WTC11 (cell line): ENCODE measurements around the gene PPM1E. TPM values are rescaled to one million over a fixed set of nuclear protein-coding genes. Genes with fewer than 3 reads are reported as not detected.
"Not testable (repeated sequence)": the region's sequence is repeated elsewhere in the genome, so short reads cannot be mapped to it uniquely, and the experiment has no call there.

Experiments used
- ATAC-seq: fragments of 200-7000 bp; cut with Tn5 transposase; 2 replicates; pipeline ENCODE4 v1.10.0; 2021; ENCODE audit warnings: mild to moderate bottlenecking, moderate library complexity
- CTCF ChIA-PET: fragments of 300-600 bp; sonication (Branson Sonifier 250); formaldehyde crosslinking; loops from one replicate; lab custom pipeline; 2021; ENCODE audit warnings: antibody characterized with exemption; lab: Charles Lee
- POLR2A ChIA-PET: fragments of 350-600 bp; sonication (Branson Sonifier 250); formaldehyde crosslinking; loops from one replicate; lab custom pipeline; 2021; ENCODE audit warnings: antibody characterized with exemption; lab: Charles Lee
- DNase-seq: peaks from one replicate; pipeline ENCODE4 v3.0.0; 2021; ENCODE audit warnings: low spot score
- H3K27ac Mint-ChIP-seq: 2 replicates; pipeline ENCODE4 v1.8.0; 2021; ENCODE audit warnings: mixed read lengths
- H3K27me3 Mint-ChIP-seq: 2 replicates; pipeline ENCODE4 v1.8.0; 2021; ENCODE audit warnings: low read depth, mild to moderate bottlenecking, moderate library complexity, mixed read lengths
- H3K36me3 Mint-ChIP-seq: 2 replicates; pipeline ENCODE4 v1.8.0; 2021; ENCODE audit warnings: mixed read lengths
- H3K4me1 Mint-ChIP-seq: 2 replicates; pipeline ENCODE4 v1.8.0; 2022; ENCODE audit warnings: mixed read lengths
- H3K4me3 Mint-ChIP-seq: 2 replicates; pipeline ENCODE4 v1.8.0; 2021; ENCODE audit warnings: mild to moderate bottlenecking, moderate library complexity, mixed read lengths
- H3K9me3 Mint-ChIP-seq: 2 replicates; pipeline ENCODE4 v1.8.0; 2021; ENCODE audit warnings: mixed read lengths
- ATF1 ChIP-seq: sonication (generic); formaldehyde crosslinking; IDR thresholded peaks from 2 replicates; pipeline ENCODE4 v1.8.1; 2023; ENCODE audit warnings: mild to moderate bottlenecking, moderate library complexity, missing genetic modification reagents
- CREM ChIP-seq: sonication (generic); formaldehyde crosslinking; IDR thresholded peaks from 2 replicates; pipeline ENCODE4 v1.8.1; 2022; ENCODE audit warnings: mild to moderate bottlenecking, missing genetic modification reagents, moderate library complexity
- E2F1 ChIP-seq: sonication (generic); formaldehyde crosslinking; IDR thresholded peaks from 2 replicates; pipeline ENCODE4 v1.8.0; 2022; ENCODE audit warnings: mild to moderate bottlenecking, missing genetic modification reagents
- ELF4 ChIP-seq: sonication (generic); formaldehyde crosslinking; IDR thresholded peaks from 2 replicates; pipeline ENCODE4 v1.8.1; 2022; ENCODE audit warnings: low read depth, mild to moderate bottlenecking, moderate library complexity, missing genetic modification reagents
- GRHL2 ChIP-seq: fragments of 250-450 bp; sonication (Bioruptor Pico); IDR thresholded peaks from 2 replicates; pipeline ENCODE4 v1.8.0; 2022; ENCODE audit warnings: mild to moderate bottlenecking, moderate library complexity; ENCODE audit not compliant: insufficient replicate concordance, severe bottlenecking
- JUN ChIP-seq: sonication (generic); formaldehyde crosslinking; IDR thresholded peaks from 2 replicates; pipeline ENCODE4 v1.8.0; 2023; ENCODE audit warnings: mild to moderate bottlenecking, missing genetic modification reagents
- MAX ChIP-seq: sonication (generic); formaldehyde crosslinking; IDR thresholded peaks from 2 replicates; pipeline ENCODE4 v1.8.0; 2022; ENCODE audit warnings: mild to moderate bottlenecking, missing genetic modification reagents
- NR2C2 ChIP-seq: sonication (generic); formaldehyde crosslinking; IDR thresholded peaks from 2 replicates; pipeline ENCODE4 v1.8.0; 2022; ENCODE audit warnings: mild to moderate bottlenecking, missing genetic modification reagents
- RELA ChIP-seq: sonication (generic); formaldehyde crosslinking; IDR thresholded peaks from 2 replicates; pipeline ENCODE4 v1.8.1; 2022; ENCODE audit warnings: missing genetic modification reagents, mild to moderate bottlenecking, borderline replicate concordance
- SOX15 ChIP-seq: fragments of 250-450 bp; sonication (Bioruptor Pico); IDR thresholded peaks from 2 replicates; pipeline ENCODE4 v1.9.0; 2021; ENCODE audit warnings: mild to moderate bottlenecking
- TEAD1 ChIP-seq: sonication (generic); formaldehyde crosslinking; IDR thresholded peaks from 2 replicates; pipeline ENCODE4 v1.8.0; 2022; ENCODE audit warnings: mild to moderate bottlenecking, missing genetic modification reagents
- ZBTB21 ChIP-seq: sonication (generic); formaldehyde crosslinking; IDR thresholded peaks from 2 replicates; pipeline ENCODE4 v1.8.1; 2023; ENCODE audit warnings: mild to moderate bottlenecking, missing genetic modification reagents, borderline replicate concordance
- ZNF263 ChIP-seq: sonication (generic); formaldehyde crosslinking; IDR thresholded peaks from 2 replicates; pipeline ENCODE4 v1.8.1; 2022; ENCODE audit warnings: low read depth, mild to moderate bottlenecking, moderate library complexity, missing genetic modification reagents
- ZNF281 ChIP-seq: sonication (generic); formaldehyde crosslinking; IDR thresholded peaks from 2 replicates; pipeline ENCODE4 v1.8.0; 2023; ENCODE audit warnings: mild to moderate bottlenecking, missing genetic modification reagents
- total RNA-seq: library from RNA; stranded (reverse); gene quantifications from 3 replicates; pipeline ENCODE4 v1.2.3, GENCODE V29; 2021
- TF ChIP-seq, protein P1 (sequence below): sonication (generic); formaldehyde crosslinking; conservative IDR thresholded peaks from 2 replicates; pipeline ENCODE4 v1.8.1; 2022; ENCODE audit warnings: mild to moderate bottlenecking, missing genetic modification reagents
- TF ChIP-seq, protein P2 (sequence below): sonication (generic); formaldehyde crosslinking; IDR thresholded peaks from 2 replicates; pipeline ENCODE4 v1.8.0; 2023; ENCODE audit warnings: missing genetic modification reagents, mild to moderate bottlenecking, borderline replicate concordance
- TF ChIP-seq, protein P3 (sequence below): fragments of 250-450 bp; sonication (Bioruptor Pico); IDR thresholded peaks from 2 replicates; pipeline ENCODE4 v1.8.0; 2021; ENCODE audit warnings: mild to moderate bottlenecking
- TF ChIP-seq, protein P4 (sequence below): sonication (generic); formaldehyde crosslinking; IDR thresholded peaks from 2 replicates; pipeline ENCODE4 v1.8.1; 2023; ENCODE audit warnings: mild to moderate bottlenecking, missing genetic modification reagents, moderate library complexity

PPM1E gene
- total RNA-seq, 1 experiment from 2014 or later = 8.1 TPM

DNA sequence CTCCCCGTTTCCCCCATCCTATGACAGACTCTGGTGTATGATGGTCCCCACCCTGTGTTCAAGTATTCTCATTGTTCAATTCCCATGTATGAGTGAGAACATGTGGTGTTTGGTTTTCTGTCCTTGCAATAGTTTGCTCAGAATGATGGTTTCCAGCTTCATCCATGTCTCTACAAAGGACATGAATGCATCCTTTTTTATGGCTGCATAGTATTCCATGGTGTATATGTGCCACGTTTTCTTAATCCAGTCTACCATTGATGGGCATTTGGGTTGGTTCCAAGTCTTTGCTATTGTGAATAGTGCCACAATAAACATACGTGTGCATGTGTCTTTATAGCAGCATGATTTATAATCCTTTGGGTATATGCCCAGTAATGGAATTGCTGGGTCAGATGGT lies 90.8 kb downstream of the PPM1E start:
- DNase-seq, H3K4me3 Mint-ChIP-seq, ATAC-seq, POLR2A ChIA-PET, H3K27me3 Mint-ChIP-seq, H3K4me1 Mint-ChIP-seq, CTCF ChIA-PET, H3K27ac Mint-ChIP-seq: not testable (repeated sequence)
- Mint-ChIP-seq H3K9me3 (peaks cover 44% of the 10 kb centered on the region), H3K36me3 (peaks cover 16% of the 10 kb centered on the region)

DNA sequence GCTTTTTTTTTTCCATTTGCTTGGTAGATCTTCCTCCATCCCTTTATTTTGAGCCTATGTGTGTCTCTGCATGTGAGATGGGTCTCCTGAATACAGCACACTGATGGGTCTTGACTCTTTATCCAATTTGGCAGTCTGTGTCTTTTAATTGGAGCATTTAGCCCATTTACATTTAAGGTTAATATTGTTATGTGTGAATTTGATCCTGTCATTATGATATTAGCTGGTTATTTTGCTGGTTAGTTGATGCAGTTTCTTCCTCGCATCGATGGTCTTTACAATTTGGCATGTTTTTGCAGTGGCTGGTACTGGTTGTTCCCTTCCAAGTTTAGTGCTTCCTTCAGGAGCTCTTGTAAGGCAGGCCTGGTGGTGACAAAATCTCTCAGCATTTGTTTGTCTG lies 94.5 kb downstream of the PPM1E start:
- ATAC-seq, DNase-seq, POLR2A ChIA-PET, H3K4me3 Mint-ChIP-seq, H3K27ac Mint-ChIP-seq, H3K4me1 Mint-ChIP-seq, H3K27me3 Mint-ChIP-seq: not testable (repeated sequence)
- H3K36me3 Mint-ChIP-seq = peaks cover 27% of the 10 kb centered on the region
- H3K9me3 Mint-ChIP-seq = peaks cover 56% of the 10 kb centered on the region
- CTCF ChIA-PET = interaction anchor here (0.6 kb wide), 1 partner anchor 854 kb away, joined by 3 read pairs; no protein-coding TSS in a partner anchor

- peaks cover 7% of the 10 kb centered on the region; the same call in 1 of the 2 replicates for H3K9me3 Mint-ChIP-seq
- TF ChIP-seq SOX15 (CRISPR knock-in tag) = no peak
- no peak for TF ChIP-seq ZNF263 (CRISPR knock-in tag)
- TF ChIP-seq NR2C2 (CRISPR knock-in tag) = no peak
- TF ChIP-seq RELA = no peak
- TF ChIP-seq, all 79 proteins: peak for 0
- POLR2A ChIA-PET = no interaction called here
- Mint-ChIP-seq H3K4me1 (peaks cover 5% of the 10 kb centered on the region), H3K36me3 (no peaks in the 10 kb centered on the region), H3K27me3 (no peaks in the 10 kb centered on the region), H3K27ac (no peak overlapping the region), H3K4me3 (no peak overlapping the region)
- CTCF ChIA-PET = no interaction called here
- ATAC-seq (no peak), DNase-seq (no peak)
These were observed 109.6 kb downstream of the PPM1E start for GRCh38 chr17:58865301-58865700.

- ChIA-PET CTCF (interaction anchor here (0.6 to 1.0 kb wide), 2 partner anchors 283 to 352 kb away, joined by 3 read pairs; no protein-coding TSS in a partner anchor), POLR2A (no interaction called here)
- H3K27me3 Mint-ChIP-seq = no peaks in the 10 kb centered on the region
- no peak overlapping the region for H3K27ac Mint-ChIP-seq
- no peak for ATAC-seq
- no peaks in the 10 kb centered on the region for H3K9me3 Mint-ChIP-seq
- peaks cover 2% of the 10 kb centered on the region for H3K4me1 Mint-ChIP-seq
- no peaks in the 10 kb centered on the region for H3K36me3 Mint-ChIP-seq
- no peak for DNase-seq
- H3K4me3 Mint-ChIP-seq = no peak overlapping the region
- TF ChIP-seq ZNF281 (CRISPR knock-in tag) (no peak), MAX (no peak), ATF1 (no peak), ELF4 (CRISPR knock-in tag) (no peak), GRHL2 (CRISPR knock-in tag) (no peak), TEAD1 (CRISPR knock-in tag) (no peak), ZNF263 (CRISPR knock-in tag) (no peak), ZBTB21 (no peak), JUN (CRISPR knock-in tag) (no peak), E2F1 (CRISPR knock-in tag) (no peak), CREM (no peak)
- TF ChIP-seq, protein P1, sequence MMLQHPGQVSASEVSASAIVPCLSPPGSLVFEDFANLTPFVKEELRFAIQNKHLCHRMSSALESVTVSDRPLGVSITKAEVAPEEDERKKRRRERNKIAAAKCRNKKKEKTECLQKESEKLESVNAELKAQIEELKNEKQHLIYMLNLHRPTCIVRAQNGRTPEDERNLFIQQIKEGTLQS (CRISPR knock-in tag) = no peak
- TF ChIP-seq, protein P2, sequence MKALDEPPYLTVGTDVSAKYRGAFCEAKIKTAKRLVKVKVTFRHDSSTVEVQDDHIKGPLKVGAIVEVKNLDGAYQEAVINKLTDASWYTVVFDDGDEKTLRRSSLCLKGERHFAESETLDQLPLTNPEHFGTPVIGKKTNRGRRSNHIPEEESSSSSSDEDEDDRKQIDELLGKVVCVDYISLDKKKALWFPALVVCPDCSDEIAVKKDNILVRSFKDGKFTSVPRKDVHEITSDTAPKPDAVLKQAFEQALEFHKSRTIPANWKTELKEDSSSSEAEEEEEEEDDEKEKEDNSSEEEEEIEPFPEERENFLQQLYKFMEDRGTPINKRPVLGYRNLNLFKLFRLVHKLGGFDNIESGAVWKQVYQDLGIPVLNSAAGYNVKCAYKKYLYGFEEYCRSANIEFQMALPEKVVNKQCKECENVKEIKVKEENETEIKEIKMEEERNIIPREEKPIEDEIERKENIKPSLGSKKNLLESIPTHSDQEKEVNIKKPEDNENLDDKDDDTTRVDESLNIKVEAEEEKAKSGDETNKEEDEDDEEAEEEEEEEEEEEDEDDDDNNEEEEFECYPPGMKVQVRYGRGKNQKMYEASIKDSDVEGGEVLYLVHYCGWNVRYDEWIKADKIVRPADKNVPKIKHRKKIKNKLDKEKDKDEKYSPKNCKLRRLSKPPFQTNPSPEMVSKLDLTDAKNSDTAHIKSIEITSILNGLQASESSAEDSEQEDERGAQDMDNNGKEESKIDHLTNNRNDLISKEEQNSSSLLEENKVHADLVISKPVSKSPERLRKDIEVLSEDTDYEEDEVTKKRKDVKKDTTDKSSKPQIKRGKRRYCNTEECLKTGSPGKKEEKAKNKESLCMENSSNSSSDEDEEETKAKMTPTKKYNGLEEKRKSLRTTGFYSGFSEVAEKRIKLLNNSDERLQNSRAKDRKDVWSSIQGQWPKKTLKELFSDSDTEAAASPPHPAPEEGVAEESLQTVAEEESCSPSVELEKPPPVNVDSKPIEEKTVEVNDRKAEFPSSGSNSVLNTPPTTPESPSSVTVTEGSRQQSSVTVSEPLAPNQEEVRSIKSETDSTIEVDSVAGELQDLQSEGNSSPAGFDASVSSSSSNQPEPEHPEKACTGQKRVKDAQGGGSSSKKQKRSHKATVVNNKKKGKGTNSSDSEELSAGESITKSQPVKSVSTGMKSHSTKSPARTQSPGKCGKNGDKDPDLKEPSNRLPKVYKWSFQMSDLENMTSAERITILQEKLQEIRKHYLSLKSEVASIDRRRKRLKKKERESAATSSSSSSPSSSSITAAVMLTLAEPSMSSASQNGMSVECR (CRISPR knock-in tag) = no peak
- TF ChIP-seq, protein P3, sequence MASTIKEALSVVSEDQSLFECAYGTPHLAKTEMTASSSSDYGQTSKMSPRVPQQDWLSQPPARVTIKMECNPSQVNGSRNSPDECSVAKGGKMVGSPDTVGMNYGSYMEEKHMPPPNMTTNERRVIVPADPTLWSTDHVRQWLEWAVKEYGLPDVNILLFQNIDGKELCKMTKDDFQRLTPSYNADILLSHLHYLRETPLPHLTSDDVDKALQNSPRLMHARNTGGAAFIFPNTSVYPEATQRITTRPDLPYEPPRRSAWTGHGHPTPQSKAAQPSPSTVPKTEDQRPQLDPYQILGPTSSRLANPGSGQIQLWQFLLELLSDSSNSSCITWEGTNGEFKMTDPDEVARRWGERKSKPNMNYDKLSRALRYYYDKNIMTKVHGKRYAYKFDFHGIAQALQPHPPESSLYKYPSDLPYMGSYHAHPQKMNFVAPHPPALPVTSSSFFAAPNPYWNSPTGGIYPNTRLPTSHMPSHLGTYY (CRISPR knock-in tag) = no peak
- TF ChIP-seq, protein P4, sequence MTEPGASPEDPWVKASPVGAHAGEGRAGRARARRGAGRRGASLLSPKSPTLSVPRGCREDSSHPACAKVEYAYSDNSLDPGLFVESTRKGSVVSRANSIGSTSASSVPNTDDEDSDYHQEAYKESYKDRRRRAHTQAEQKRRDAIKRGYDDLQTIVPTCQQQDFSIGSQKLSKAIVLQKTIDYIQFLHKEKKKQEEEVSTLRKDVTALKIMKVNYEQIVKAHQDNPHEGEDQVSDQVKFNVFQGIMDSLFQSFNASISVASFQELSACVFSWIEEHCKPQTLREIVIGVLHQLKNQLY = no peak
These were observed 115.1 kb downstream of the PPM1E start for GRCh38 chr17:58870747-58871146.
